Thyroid gland (tissue), 4 donors: ENCODE measurements around the gene PNPLA6. TPM values are rescaled to one million over a fixed set of nuclear protein-coding genes. Genes with fewer than 3 reads are reported as not detected.

Experiments
- DNase-seq, 2 donors: peaks; one replicate each; pipeline ENCODE4 v3.0.0-alpha.2; 2019
- H3K27ac ChIP-seq, 3 donors: fragments of 200-600 bp; sonication (generic); 1 replicate in 2 of 3; 2 replicates in 1 of 3; pipeline ENCODE4 v1.5.1; 2016 to 2019; ENCODE audit warnings: mild to moderate bottlenecking in 1 of 3, moderate library complexity in 1 of 3
- H3K27me3 ChIP-seq: fragments of 200-600 bp; sonication (generic); one replicate; pipeline ENCODE4 v1.5.1; 2019
- H3K36me3 ChIP-seq, 2 donors: fragments of 200-600 bp; sonication (generic); one replicate each; pipeline ENCODE4 v1.5.1; 2016 to 2019
- H3K4me1 ChIP-seq, 2 donors: fragments of 200-600 bp; sonication (generic); one replicate each; pipeline ENCODE4 v1.5.1; 2017 to 2019
- H3K4me3 ChIP-seq, 3 donors: fragments of 200-600 bp; sonication (generic); replicated peaks in 1 of 3; 1 replicate in 2 of 3; 2 replicates in 1 of 3; pipeline ENCODE4 v1.5.1; 2016; ENCODE audit warnings: mild to moderate bottlenecking in 1 of 3
- H3K9me3 ChIP-seq: fragments of 200-600 bp; sonication (generic); one replicate; pipeline ENCODE4 v1.5.1; 2017
- CTCF ChIP-seq, 6 experiments: fragments of 200-600 bp in 3 of 6; fragments of 450-650 bp in 3 of 6; sonication (generic) in 3 of 6; IDR thresholded peaks; one replicate each; pipeline ENCODE4 v1.5.1; 2016 to 2019; ENCODE audit warnings: antibody characterized with exemption in 6 of 6, mild to moderate bottlenecking in 2 of 6, inconsistent platforms in 1 of 6, moderate library complexity in 1 of 6
- POLR2A ChIP-seq, 2 donors: fragments of 450-650 bp; IDR thresholded peaks; one replicate each; pipeline ENCODE4 v1.6.1; 2017; ENCODE audit warnings: antibody characterized with exemption in 2 of 2, mild to moderate bottlenecking in 2 of 2, moderate library complexity in 1 of 2
- WGBS, 2 donors: methylation state at CpG; one replicate each; pipeline ENCODE4 v1.1.5; 2017; 5-methylcytosine and 5-hydroxymethylcytosine counted together
- intact Hi-C: fragments of 100-400 bp; cut with DNase I; formaldehyde crosslinking; loops from one replicate; pipeline ENCODE4 v1.15.1; 2023
- total RNA-seq, 4 donors: library from RNA; depleted of rRNA; stranded (reverse); fragments of >200 nt; gene quantifications; one replicate each; pipeline ENCODE4 v1.2.3, GENCODE V29; 2016

Gene PNPLA6
- total RNA-seq, 4 donors from 2014 or later = 53.2 to 93.9 (median 84.1) TPM

- Histone ChIP-seq H3K36me3 (peaks cover 9 to 10% of the 10 kb centered on the region in 2 donors), H3K9me3 (no peaks in the 10 kb centered on the region), H3K27me3 (no peaks in the 10 kb centered on the region), H3K4me1 (peaks cover 11 to 19% of the 10 kb centered on the region in 2 donors), H3K27ac (no peak overlapping the region), H3K4me3 (no peak overlapping the region)
- no peak for DNase-seq
- no peak for TF ChIP-seq CTCF (IDR thresholded peaks at IDR 0.05)
- no peak for TF ChIP-seq POLR2A (IDR thresholded peaks at IDR 0.05)
- WGBS, 2 donors = 92 to 99% methylated on average over 5 of the region's 5 CpGs
- intact Hi-C loops = no loop called here
Measured at GRCh38 chr19:7524523-7524922, 11.0 kb upstream of the PNPLA6 start.

GRCh38 chr19:7524992-7525739 lies 10.4 kb upstream of the PNPLA6 start:
- intact Hi-C loops = no loop called here
- 93 to 96% methylated on average over 13 to 20 of the region's 20 CpGs for WGBS, 2 donors
- peaks cover 2 to 4% of the 10 kb centered on the region in 2 donors for H3K36me3 ChIP-seq

GRCh38 chr19:7526059-7526929 lies 9.2 kb upstream of the PNPLA6 start:
- Histone ChIP-seq H3K9me3 (no peaks in the 10 kb centered on the region), H3K4me3 (no peak overlapping the region), H3K36me3 (peaks cover 0 to 2% of the 10 kb centered on the region in 2 donors), H3K27me3 (no peaks in the 10 kb centered on the region), H3K4me1 (peaks cover 11 to 19% of the 10 kb centered on the region in 2 donors), H3K27ac (no peak overlapping the region)
- intact Hi-C loops = no loop called here
- 89 to 94% methylated on average over 17 to 30 of the region's 31 CpGs for WGBS, 2 donors
- TF ChIP-seq CTCF (IDR thresholded peaks at IDR 0.05) (no peak), POLR2A (IDR thresholded peaks at IDR 0.05) (no peak)
- no peak for DNase-seq

More at GRCh38 chr19:7524992-7525739, 10.4 kb upstream of the PNPLA6 start:
- no peak overlapping the region for H3K27ac ChIP-seq
- no peaks in the 10 kb centered on the region for H3K27me3 ChIP-seq
- TF ChIP-seq POLR2A (IDR thresholded peaks at IDR 0.05) (no peak), CTCF (IDR thresholded peaks at IDR 0.05) (no peak)
- H3K4me3 ChIP-seq = no peak overlapping the region
- DNase-seq = no peak
- no peaks in the 10 kb centered on the region for H3K9me3 ChIP-seq
- peaks cover 11 to 19% of the 10 kb centered on the region in 2 donors for H3K4me1 ChIP-seq

GRCh38 chr19:7527516-7528191 lies 7.9 kb upstream of the PNPLA6 start:
- H3K27me3 ChIP-seq = no peaks in the 10 kb centered on the region
- no peak overlapping the region for H3K4me3 ChIP-seq
- H3K4me1 ChIP-seq = peaks cover 11 to 13% of the 10 kb centered on the region in 2 donors
- intact Hi-C loops = no loop called here
- no peak for DNase-seq
- WGBS, 2 donors = 85 to 89% methylated on average over 16 to 17 of the region's 25 CpGs
- TF ChIP-seq CTCF (IDR thresholded peaks at IDR 0.05) (no peak), POLR2A (IDR thresholded peaks at IDR 0.05) (no peak)
- H3K36me3 ChIP-seq = peaks cover 0 to 2% of the 10 kb centered on the region in 2 donors
- H3K27ac ChIP-seq = no peak overlapping the region
- no peaks in the 10 kb centered on the region for H3K9me3 ChIP-seq
